Testis (tissue), 3 donors: ENCODE data around the gene DPH3. TPM values are rescaled to one million over a fixed set of nuclear protein-coding genes. Genes with fewer than 3 reads are reported as not detected.

Experiments used
- DNase-seq: peaks from one replicate; pipeline ENCODE4 v3.0.0-alpha.2; 2019
- H3K27ac ChIP-seq, 2 donors: fragments of 200-600 bp; sonication (generic); one replicate each; pipeline ENCODE4 v1.5.1; 2019
- H3K27me3 ChIP-seq: fragments of 200-600 bp; sonication (generic); one replicate; pipeline ENCODE4 v1.5.1; 2019
- H3K36me3 ChIP-seq: fragments of 200-600 bp; sonication (generic); one replicate; pipeline ENCODE4 v1.5.1; 2017; ENCODE audit warnings: low read depth; ENCODE audit errors: missing control alignments
- H3K4me1 ChIP-seq: fragments of 200-600 bp; sonication (generic); one replicate; pipeline ENCODE4 v1.5.1; 2019
- H3K4me3 ChIP-seq, 2 donors: fragments of 200-600 bp; sonication (generic); one replicate each; pipeline ENCODE4 v1.5.1; 2017 to 2019
- H3K9me3 ChIP-seq: fragments of 200-600 bp; sonication (generic); one replicate; pipeline ENCODE4 v1.5.1; 2017
- POLR2A ChIP-seq: fragments of 450-650 bp; IDR thresholded peaks from one replicate; pipeline ENCODE4 v1.6.1; 2017; ENCODE audit warnings: antibody characterized with exemption, mild to moderate bottlenecking, moderate library complexity
- WGBS, 2 donors: methylation state at CpG; one replicate each; pipeline ENCODE4 v1.1.5; 2018; 5-methylcytosine and 5-hydroxymethylcytosine counted together
- intact Hi-C: fragments of 100-400 bp; cut with DNase I; formaldehyde crosslinking; loops from one replicate; pipeline ENCODE4 v1.15.1; 2023; ENCODE audit warnings: low total_unique reads
- polyA plus RNA-seq: library from polyadenylated mRNA; stranded (reverse); fragments of 350-450 nt; fragmentation: Illumina TruSeq; extraction: RNeasy Lipid Tissue Mini Kit (QIAGEN cat#74804); gene quantifications from one replicate; pipeline ENCODE4 v1.2.3, GENCODE V29; 2014; ENCODE audit warnings: low read depth, low replicate concordance; ENCODE audit not compliant: insufficient read depth
- total RNA-seq, 2 donors: library from RNA; depleted of rRNA; stranded (reverse); fragments of >200 nt; gene quantifications; one replicate each; pipeline ENCODE4 v1.2.3, GENCODE V29; 2016
- TF ChIP-seq, protein P1 (sequence below), 3 experiments: fragments of 450-650 bp in 2 of 3; fragments of 200-600 bp in 1 of 3; sonication (generic) in 1 of 3; IDR thresholded peaks; one replicate each; pipeline ENCODE4 v1.5.1; 2016 to 2019; ENCODE audit warnings: antibody characterized with exemption in 3 of 3, mild to moderate bottlenecking in 2 of 3, moderate library complexity in 1 of 3

Gene DPH3
- total and polyA plus RNA-seq, 3 donors from 2014 or later: 14.6 to 23.6 (median 14.7) TPM

- no peak overlapping the region for H3K27ac ChIP-seq
Observed at GRCh38 chr3:16266714-16267113, 2.0 kb upstream of the DPH3 start.

GRCh38 chr3:16265455-16265786 is 678 bp upstream of the DPH3 start:
- intact Hi-C loops: no loop called here
- peak overlapping the region; percentile 72 to 79 for H3K4me3 ChIP-seq

More at GRCh38 chr3:16266714-16267113, 2.0 kb upstream of the DPH3 start:
- no peak for DNase-seq
- Histone ChIP-seq H3K4me1 (peaks cover 20% of the 10 kb centered on the region), H3K9me3 (no peaks in the 10 kb centered on the region), H3K4me3 (no peak overlapping the region), H3K27me3 (no peaks in the 10 kb centered on the region), H3K36me3 (no peaks in the 10 kb centered on the region)
- intact Hi-C loops: no loop called here
- WGBS, 2 donors: 61 to 73% methylated on average over 3 of the region's 3 CpGs
- TF ChIP-seq POLR2A: no peak
- TF ChIP-seq, protein P1, sequence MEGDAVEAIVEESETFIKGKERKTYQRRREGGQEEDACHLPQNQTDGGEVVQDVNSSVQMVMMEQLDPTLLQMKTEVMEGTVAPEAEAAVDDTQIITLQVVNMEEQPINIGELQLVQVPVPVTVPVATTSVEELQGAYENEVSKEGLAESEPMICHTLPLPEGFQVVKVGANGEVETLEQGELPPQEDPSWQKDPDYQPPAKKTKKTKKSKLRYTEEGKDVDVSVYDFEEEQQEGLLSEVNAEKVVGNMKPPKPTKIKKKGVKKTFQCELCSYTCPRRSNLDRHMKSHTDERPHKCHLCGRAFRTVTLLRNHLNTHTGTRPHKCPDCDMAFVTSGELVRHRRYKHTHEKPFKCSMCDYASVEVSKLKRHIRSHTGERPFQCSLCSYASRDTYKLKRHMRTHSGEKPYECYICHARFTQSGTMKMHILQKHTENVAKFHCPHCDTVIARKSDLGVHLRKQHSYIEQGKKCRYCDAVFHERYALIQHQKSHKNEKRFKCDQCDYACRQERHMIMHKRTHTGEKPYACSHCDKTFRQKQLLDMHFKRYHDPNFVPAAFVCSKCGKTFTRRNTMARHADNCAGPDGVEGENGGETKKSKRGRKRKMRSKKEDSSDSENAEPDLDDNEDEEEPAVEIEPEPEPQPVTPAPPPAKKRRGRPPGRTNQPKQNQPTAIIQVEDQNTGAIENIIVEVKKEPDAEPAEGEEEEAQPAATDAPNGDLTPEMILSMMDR (IDR thresholded peaks at IDR 0.05): no peak

DNA sequence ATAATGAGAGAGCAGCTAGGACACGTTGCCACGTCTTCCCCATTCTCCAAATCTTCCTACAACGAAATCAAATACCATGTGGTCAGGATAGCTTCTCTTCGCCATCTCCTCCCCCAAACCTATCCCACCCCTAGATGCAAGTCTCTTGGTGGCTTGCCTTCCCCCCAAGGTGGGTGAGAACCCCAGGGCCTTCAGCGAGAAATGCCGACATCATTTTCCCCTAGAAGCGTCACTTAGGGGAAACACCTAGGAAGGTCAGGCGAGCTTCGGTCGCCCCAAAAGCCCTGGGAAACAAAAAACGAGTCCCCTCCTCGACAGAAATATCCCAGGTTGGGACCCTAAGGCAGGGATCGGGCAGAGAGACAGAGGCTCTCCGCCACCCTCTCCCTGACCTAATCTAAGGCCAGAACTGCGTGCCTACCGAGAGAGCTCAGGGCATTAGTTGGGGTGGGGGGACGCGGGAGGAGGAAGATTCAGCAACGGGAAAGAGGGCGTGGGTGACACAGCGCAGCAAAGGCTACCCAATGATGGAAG is 502 bp downstream of the DPH3 start:
- Histone ChIP-seq H3K4me3 (peak overlapping the region; percentile 72 to 79), H3K9me3 (no peaks in the 10 kb centered on the region), H3K27ac (peak overlapping the region; percentile 59 to 69), H3K4me1 (peaks cover 20% of the 10 kb centered on the region), H3K36me3 (no peaks in the 10 kb centered on the region), H3K27me3 (no peaks in the 10 kb centered on the region)
- TF ChIP-seq, protein P1 (IDR thresholded peaks at IDR 0.05): no peak
- DNase-seq: no peak
- WGBS, 2 donors: 0% methylated on average over 21 of the region's 21 CpGs
- intact Hi-C loops: no loop called here

More at GRCh38 chr3:16265455-16265786, 678 bp upstream of the DPH3 start:
- no peaks in the 10 kb centered on the region for H3K36me3 ChIP-seq
- peaks cover 20% of the 10 kb centered on the region for H3K4me1 ChIP-seq
- H3K27me3 ChIP-seq: no peaks in the 10 kb centered on the region
- no peak for DNase-seq
- 0 to 1% methylated on average over 6 of the region's 6 CpGs for WGBS, 2 donors
- H3K27ac ChIP-seq: peak overlapping the region; percentile 72 to 92
- TF ChIP-seq POLR2A: no peak
- TF ChIP-seq, protein P1 (IDR thresholded peaks at IDR 0.05): no peak
- H3K9me3 ChIP-seq: no peaks in the 10 kb centered on the region

- H3K36me3 ChIP-seq: no peaks in the 10 kb centered on the region
- H3K27me3 ChIP-seq: no peaks in the 10 kb centered on the region
- no peak overlapping the region for H3K4me3 ChIP-seq
- no peaks in the 10 kb centered on the region for H3K9me3 ChIP-seq
- 65 to 91% methylated on average over 4 of the region's 4 CpGs for WGBS, 2 donors
- no peak for TF ChIP-seq POLR2A
- TF ChIP-seq, protein P1 (IDR thresholded peaks at IDR 0.05): no peak
- peaks cover 10% of the 10 kb centered on the region for H3K4me1 ChIP-seq
- intact Hi-C loops: no loop called here
- H3K27ac ChIP-seq: no peak overlapping the region
- DNase-seq: no peak
Observed at GRCh38 chr3:16262174-16262573, 2.6 kb downstream of the DPH3 start.

- Histone ChIP-seq H3K9me3 (no peaks in the 10 kb centered on the region), H3K27ac (no peak overlapping the region), H3K36me3 (no peaks in the 10 kb centered on the region), H3K27me3 (no peaks in the 10 kb centered on the region), H3K4me3 (no peak overlapping the region), H3K4me1 (peaks cover 7% of the 10 kb centered on the region)
- TF ChIP-seq, protein P1 (IDR thresholded peaks at IDR 0.05): no peak
- TF ChIP-seq POLR2A: no peak
- no peak for DNase-seq
- intact Hi-C loops: no loop called here
- WGBS, 2 donors: 85 to 94% methylated on average over 1 of the region's 1 CpG
Observed at GRCh38 chr3:16260046-16260445, 4.7 kb downstream of the DPH3 start.
